ENCODE data around the gene KRTAP3-3.

DNA sequence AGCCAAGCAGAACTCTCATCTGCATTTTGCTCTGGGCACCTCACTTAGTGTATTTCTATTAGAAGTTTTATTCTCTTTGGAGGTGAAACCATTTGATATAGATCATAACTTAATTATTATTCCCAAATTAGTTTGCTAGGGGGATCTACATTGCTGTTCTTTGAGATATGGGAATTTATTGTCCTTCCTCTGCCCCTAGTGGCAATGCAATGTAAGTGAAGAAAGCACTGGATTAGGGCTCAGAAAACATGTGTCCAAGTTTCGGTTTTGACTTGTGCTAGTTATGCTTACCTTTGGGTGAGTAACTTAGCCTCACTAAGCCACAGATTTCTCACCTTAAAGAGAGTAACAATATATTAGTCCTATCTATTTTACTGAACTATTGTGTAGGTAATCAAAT is 30.1 kb downstream of the KRTAP3-3 start:
- TF ChIP-seq, protein P1, sequence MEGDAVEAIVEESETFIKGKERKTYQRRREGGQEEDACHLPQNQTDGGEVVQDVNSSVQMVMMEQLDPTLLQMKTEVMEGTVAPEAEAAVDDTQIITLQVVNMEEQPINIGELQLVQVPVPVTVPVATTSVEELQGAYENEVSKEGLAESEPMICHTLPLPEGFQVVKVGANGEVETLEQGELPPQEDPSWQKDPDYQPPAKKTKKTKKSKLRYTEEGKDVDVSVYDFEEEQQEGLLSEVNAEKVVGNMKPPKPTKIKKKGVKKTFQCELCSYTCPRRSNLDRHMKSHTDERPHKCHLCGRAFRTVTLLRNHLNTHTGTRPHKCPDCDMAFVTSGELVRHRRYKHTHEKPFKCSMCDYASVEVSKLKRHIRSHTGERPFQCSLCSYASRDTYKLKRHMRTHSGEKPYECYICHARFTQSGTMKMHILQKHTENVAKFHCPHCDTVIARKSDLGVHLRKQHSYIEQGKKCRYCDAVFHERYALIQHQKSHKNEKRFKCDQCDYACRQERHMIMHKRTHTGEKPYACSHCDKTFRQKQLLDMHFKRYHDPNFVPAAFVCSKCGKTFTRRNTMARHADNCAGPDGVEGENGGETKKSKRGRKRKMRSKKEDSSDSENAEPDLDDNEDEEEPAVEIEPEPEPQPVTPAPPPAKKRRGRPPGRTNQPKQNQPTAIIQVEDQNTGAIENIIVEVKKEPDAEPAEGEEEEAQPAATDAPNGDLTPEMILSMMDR (IDR thresholded peaks at IDR 0.05): peak; percentile 46 to 58 (median 50)
- no peak for TF ChIP-seq POLR2A (IDR thresholded peaks at IDR 0.05)
- TF ChIP-seq POLR2AphosphoS5 (IDR thresholded peaks at IDR 0.05): no peak

Data from breast epithelium (tissue), 3 donors.